GM19372 (cell line): ENCODE data around the gene RASSF1.

Experiments used
- ATAC-seq: cut with Tn5 transposase; IDR thresholded peaks from one replicate; pipeline ENCODE4 v1.9.1; 2021; ENCODE audit warnings: mild to moderate bottlenecking, low read depth, moderate library complexity; ENCODE audit not compliant: unreplicated experiment

RASSF1 gene

DNA sequence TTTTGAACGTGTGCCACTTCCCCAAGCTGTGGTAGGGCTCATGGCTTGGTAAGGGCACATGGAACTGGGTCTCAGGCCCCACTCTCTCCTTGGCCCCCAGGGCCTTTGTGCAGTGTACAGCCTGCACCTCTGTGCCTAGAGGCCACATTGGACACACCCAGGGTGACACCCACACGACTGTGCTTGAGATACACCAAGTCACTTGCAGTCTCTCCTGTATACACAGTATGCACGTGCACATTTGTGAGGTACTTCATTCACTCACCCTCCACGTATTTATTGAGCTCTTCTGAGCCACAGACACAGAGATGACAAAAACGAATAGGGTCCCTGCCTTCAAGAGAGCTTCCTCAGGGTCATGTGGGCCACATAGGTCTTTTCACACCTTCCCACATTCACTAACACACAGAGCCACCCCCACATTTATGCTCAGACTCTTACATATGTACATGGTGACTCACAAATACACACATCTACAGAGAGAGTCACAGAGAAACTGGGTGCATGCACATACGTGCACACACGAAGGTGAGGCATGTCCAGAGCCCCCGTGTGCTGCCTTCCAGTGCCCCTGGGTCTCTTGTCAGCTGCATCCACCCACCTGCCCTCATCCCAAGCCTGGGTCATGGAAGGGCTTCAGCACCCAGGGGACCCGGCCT lies 28.5 kb upstream of the RASSF1 start:
- ATAC-seq: no peak

DNA sequence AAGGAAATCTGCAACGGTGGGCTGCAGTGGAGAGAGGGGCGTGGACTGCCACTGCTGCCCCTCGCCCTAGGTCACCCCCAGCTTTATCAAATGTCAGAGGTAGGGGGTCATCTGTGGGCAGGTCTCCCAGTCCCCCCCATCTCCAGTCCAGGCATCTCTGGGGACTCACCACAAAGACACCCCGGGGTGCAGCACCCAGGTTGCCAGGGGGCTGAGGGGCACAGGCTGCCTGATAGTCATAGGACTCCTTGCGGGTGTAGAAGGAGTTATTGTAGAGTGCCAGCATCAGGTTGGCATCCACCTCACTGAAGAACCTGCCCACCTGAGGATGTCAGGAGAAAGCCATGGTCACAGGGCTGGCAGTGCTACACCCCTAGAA lies 25.2 kb upstream of the RASSF1 start:
- ATAC-seq: no peak

DNA sequence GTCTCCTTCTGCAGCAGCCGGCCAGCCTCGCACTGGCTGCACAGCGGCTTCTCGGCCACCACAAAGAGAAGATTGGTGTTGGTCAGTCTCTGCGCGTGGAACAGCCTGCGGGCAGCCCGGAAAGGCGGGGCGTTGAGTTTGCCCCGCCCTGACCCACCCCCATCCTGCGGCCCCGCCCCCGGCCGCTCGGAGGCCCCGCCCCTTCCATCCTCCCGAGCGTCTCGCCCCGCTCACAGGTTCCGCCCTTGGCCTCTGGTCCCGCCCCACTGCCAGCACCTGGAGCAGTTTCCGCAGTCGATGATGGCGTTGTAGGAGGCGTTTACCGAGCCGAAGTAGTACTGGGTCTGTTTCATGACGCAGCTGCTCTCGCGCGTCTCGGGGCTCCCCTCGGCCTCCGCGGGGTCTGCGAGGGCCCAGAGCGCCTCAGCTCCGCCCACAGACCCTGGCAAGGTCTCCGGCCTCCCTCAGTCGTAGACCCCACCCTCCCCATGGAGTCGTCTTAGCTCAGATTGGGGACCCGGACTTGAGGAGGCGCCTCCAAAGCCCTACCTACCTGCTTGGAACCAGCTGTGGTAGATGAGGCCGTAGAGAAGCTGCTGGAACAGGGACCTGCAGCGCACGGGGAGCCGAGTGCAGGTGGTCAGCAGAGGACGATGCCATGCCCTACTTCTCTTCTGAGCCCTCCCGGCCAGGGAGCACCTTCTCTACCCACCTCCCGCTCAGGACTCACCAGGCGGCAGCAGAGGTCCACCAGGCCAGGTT lies 24.6 kb upstream of the RASSF1 start:
- ATAC-seq: peak; percentile 88

DNA sequence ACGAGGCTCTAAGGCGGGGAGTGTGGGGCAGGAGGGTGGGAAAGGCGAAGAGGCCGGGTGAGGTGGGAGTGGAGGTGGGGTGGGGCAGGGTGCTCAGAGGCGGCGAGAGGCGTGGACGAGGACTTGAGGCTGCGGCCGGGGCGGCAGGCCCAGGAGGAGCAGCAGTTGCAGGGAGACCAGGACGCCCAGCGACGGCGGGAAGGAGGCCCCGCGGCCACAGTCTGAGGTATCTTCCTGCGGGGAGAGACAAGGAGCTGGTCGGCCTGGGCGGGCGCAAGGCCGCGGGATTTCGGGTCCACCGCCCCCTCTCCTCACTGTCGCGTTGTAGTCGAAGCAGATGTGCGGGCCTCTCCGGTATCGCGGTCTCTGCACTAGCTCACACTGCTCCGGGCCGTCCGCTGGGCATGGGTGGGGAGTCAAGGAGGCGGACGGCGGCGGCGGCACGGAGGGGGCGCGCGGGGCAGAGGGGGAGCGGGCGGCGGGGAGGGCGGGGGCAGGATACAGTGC lies 24.0 kb upstream of the RASSF1 start:
- ATAC-seq: no peak

DNA sequence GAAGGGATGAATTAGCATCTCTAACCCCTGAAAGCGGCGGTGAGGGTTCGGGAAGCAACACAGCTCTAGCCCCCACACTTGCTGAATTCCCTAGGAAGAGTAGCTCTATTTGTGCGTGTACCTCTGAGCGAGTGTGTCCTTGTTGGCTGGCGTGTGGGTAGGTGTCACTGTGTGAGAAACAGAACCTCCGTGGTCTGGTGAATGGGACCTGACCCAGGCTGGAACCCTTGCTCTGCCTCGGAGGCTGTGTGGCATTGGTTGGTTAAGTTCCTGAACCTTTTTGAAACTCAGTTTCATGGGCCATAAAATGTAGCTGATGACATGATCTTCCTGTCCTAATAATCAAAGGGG lies 19.1 kb upstream of the RASSF1 start:
- ATAC-seq: peak; percentile 17

DNA sequence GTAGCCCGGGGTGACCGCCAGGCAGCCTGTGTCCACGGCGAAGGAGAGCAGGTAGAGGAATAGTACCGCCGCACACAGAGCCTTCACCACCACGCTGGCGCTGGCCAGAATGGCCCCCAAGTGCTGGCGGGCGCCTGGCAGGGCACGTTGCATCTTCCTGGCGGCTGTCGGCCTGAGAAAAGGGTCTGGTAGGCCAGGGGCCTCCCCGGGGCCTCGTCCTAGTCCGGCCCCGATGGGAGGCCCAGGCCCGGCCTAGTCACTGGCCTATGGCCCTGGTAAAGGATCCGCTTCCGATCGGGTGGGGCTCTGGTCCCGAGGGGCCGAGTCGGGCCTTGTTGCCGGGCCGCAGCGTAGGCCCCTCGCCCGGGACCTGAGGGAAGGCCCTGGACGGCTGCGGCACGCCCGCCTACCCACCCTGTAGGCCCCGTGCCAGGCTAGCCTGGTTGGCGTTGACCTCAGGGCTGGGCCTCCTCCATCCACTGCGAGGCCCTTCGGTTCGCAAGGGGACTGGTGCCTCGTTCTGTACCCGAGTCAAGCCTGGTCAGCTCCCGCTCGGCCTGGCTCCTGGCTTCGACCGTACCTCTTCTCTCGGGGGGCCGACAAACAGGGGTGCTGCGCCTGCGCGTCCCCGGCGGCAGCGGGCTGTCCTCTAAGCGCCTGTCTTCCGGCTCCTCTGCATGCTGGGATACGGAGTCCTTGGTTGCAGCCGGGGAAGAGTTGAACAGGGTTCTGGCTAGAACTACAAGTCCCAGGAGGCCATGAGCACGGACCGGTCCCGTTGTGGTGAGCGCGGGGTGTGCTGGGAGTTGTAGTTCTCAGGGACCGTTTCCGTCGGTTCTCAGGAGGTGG lies 18.5 kb upstream of the RASSF1 start, which contains the start of gene TMEM115:
Gene TMEM115, minus strand, starts transcription at position 611 of the 849 bp plus-strand sequence. Its CDS starts 458 bp downstream, at position 153.
- ATAC-seq: peak; percentile 99

DNA sequence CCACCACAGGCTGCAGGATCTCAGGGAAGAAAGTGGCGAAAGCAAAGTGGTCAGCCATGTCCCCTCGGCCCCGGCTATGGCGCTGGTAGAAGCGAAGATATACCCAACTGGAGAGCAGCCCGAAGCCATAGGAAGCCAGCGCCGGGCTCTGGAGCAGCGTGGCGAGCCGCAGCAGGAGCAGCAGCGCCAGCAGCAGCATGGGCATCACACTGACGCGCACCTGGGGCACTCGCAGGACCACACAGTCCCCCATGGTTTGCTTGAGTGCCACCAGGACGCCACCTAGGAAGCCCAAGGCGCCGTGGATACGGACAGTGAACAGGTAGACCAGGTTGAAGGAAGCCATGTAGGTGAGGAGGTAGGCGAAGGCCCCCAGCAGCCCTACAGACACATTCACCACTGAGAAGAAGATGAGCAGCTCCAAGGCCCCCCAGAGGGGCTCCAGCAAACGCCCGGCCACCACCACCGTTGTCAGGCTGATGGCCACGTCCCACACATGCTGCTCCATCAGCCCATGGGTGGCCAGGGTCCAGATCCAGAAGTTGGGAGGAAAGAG lies 17.8 kb upstream of the RASSF1 start:
- no peak for ATAC-seq

DNA sequence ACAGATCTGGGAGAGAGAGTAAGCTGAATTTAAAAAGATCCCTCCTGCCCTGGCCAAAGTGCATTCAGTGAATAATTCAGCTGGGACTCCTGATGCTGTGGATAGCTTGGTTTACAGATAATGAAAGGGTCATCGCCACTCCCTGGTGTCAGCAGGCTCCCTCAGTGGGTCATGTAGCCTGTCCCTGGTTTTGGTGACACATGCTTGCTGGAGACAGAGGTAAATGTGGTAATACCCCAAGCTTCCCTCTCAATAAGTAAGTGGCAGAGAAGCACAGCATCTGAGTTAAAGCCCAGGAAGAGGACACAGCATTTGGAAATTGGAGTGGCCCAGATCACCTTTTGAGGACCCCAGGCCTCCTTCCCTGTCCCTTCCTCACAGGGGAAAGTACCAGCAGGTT lies 16.8 kb upstream of the RASSF1 start:
- no peak for ATAC-seq

DNA sequence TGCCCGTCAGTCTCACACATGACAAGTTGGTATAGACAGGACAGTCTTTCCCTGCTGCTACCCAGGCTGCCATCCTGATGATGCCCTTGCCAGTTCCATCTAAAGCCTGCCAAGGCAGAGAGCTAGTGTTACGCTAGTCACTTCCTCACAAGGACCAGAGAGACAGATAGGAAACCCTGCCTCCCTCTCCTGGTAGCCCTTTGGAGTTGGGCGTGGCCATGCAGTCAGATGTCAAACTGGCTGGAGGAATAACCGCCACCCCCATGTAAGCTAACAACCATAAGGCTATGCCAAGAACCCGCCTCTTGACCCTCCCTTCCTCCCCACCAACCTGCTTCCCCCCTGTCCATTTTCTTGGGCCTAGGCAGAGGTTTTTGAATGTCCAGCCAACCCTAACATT lies 15.9 kb upstream of the RASSF1 start:
- no peak for ATAC-seq

DNA sequence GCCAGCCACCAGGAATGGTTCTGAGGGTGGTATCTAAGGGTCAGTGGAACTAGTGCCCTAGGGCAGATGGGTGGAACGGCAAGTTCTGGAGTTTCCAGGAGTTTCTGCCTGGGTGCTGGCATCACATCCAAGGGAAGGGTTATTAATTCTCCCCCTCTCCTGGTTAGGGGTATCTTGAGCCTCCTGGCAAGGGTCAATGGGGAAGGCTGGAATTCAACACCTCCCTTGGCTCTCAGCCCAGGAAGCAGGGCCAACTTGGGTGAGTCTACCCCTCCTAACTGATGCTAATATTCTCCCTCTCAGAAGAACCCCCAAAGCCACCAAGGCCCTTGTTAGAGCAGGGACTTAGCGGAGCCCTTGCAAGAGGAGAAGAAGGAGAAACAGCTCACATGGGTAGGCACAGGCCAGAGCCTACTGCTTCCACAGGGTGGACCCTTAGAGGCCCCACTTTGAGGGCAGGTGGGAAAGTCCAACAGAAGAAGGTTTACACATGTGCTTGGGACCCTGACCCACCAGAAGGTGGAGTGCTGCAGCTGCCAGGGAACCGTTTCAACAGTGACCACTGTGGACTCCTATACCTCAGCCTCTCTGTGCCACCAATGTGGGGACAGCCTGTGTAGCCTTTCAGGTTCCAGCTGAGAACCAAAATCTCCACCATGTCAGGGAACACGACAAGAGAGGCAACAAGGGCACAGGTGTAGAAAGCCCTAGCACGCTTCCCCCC lies 15.4 kb upstream of the RASSF1 start:
- ATAC-seq: no peak

DNA sequence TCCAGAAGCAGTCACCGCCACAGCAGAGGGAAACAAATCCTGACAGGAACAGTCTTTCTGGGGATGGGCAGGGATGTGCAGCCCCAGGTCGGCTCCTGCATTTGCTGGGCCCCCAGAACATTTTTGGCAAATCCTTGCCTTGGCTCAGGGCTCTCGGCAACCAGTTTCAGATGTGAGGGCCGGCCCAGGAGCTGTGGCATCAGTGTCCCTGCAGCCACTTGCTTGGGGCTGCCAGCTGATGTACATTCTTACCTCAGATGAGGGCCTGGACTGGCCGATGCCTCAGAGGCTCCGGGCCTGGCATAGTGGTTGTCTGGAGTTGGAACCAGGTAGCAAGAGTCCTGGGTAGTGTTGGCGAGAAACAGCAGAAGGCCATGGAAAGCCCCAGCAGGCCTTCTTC lies 14.2 kb upstream of the RASSF1 start:
- no peak for ATAC-seq

DNA sequence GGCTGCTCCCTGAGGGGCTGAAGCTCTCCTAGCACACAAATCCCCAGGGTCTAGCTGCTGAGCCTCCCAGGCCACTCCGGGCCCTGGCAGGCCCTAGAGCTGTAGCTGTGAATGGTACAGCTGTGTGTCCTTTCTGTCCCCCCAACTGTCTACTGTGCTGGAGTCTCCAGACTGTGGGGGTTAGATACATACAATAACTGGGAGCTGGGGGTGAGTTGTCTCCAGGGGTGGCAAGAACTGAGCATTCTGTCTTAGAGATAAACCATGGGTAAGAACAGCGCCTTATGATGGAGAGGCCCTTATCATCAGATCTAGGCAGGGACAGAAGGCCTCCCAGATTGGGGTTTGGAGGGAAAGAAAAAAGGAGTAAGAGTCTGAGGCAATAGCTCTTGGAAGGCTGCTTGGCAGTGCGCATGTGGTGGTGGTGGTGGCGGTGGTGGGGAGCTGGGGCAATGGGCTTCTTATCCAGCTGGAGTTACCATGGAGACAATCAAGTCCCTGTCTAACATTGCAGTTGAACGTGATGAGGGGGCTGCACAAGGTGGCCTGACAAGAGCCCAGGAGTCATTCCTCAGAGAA lies 13.6 kb upstream of the RASSF1 start:
- no peak for ATAC-seq

DNA sequence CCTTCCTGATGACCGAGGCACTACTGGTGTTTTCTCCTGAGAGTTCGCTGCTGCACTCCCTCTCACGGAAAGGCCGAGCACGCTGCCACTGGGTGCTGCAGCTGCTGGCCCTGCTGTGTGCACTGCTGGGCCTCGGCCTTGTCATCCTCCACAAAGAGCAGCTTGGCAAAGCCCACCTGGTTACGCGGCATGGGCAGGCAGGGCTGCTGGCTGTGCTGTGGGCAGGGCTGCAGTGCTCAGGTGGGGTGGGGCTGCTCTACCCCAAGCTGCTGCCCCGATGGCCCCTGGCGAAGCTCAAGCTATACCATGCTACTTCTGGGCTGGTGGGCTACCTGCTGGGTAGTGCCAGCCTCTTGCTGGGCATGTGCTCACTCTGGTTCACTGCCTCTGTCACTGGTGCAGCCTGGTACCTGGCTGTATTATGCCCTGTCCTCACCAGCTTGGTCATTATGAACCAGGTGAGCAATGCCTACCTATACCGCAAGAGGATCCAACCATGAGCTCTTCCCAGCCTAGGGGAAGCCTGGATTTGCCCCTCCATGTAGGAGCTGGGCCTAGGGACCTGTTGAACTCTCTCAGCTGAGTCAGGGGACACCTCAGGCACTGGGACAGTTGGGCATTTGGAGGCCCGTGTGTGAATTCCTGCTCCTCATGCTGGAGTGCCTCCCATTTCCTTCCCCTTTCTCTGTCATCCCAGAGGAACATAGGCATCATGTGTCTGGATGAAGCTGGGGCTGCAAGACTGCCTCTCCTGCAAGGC lies 12.8 kb upstream of the RASSF1 start:
- no peak for ATAC-seq

DNA sequence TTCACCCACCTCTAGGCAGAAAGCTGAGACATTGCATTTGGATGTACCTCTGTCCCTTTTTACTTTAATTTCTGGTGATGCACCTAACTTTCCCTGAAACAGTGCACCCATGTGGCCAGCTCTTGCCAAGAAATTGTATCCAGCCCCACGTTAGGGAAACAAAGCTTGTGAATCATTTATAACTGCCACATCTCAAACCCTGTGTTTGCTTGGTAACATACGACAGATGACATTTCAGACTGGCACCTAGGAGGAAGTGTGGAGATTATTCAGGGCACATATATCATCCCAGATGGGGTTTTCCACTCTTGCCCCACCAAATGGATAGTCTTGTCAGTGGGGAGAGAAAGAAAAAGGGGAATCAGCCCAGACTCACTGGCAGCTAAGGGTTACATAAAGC lies 12.1 kb upstream of the RASSF1 start:
- no peak for ATAC-seq

DNA sequence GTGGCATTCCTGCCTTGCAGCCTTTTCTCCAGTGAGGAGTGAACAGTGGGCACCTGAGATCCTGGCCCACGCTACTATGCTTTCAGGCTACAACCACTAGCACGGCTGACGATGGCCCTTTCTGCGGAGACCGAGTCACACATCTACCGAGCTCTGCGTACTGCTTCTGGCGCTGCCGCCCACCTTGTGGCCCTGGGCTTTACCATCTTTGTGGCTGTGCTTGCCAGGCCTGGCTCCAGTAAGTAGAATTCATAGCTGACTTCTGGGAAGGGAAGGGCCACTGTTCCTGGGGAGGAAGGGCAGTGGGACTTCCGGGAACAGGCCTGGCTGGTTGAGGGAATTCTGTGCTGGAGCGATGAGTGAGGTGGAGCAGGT lies 10.7 kb upstream of the RASSF1 start:
- no peak for ATAC-seq

DNA sequence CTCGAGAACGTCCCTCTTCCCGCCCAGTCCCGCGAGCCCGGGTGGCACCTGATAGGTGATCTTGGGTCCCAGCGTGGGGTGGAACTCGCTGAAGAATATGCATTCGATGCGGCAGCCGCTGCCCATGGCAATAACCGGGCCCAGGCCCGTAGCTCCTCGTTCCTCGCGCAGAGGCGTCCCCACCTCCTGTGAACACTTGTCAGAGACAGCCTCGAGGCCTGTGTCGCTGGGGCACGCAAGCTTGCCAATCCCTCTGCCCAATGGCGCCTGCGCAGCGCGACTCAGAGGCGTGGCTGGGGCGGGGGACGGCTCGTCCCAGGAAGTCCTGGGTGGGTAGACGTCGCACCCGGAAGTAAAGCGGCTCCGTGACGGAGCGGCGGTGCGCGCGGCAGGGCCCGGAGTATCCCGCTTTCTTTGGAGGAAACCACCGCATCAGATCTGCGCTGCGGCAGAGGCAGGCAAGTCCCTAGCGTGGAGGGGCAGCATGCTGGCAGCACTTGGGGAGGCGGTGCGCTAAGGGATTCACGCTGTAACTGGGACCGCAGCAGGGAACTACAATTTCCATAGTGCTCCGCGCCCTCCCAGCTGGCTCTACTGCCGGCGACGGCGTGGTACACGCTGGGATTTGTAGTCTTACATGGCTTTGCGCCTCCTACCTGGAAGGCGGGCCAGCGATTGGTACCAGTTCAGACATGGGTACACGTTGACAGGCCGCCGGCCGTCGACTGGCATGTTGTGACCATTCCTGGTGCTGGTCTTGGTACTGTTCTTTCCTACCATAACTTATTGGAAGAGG lies 10.1 kb upstream of the RASSF1 start, which contains the start of the genes CYB561D2 and NPRL2:
Gene CYB561D2, plus strand, starts transcription at position 336 of the 796 bp plus-strand sequence. CDS start 572 bp downstream, outside the sequence.
Gene NPRL2, minus strand, starts transcription at position 249 of the 796 bp plus-strand sequence. Its CDS starts 123 bp downstream, at position 126.
- peak; percentile 84 for ATAC-seq

DNA sequence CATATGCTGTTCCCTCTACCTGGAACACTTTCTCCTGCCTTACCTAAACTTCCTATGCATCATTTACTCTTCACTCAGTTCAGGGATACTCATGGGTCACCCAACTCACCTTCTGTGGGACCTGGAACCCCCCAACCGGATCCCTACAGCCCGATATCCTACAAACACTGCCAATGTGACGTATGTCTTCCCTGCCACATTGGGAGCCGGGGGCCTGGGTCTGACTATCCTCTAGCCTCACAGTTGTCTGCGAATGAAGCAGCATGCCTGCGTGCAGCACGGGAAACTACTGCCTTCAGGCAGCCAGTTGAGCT lies 9.5 kb upstream of the RASSF1 start:
- ATAC-seq: no peak

DNA sequence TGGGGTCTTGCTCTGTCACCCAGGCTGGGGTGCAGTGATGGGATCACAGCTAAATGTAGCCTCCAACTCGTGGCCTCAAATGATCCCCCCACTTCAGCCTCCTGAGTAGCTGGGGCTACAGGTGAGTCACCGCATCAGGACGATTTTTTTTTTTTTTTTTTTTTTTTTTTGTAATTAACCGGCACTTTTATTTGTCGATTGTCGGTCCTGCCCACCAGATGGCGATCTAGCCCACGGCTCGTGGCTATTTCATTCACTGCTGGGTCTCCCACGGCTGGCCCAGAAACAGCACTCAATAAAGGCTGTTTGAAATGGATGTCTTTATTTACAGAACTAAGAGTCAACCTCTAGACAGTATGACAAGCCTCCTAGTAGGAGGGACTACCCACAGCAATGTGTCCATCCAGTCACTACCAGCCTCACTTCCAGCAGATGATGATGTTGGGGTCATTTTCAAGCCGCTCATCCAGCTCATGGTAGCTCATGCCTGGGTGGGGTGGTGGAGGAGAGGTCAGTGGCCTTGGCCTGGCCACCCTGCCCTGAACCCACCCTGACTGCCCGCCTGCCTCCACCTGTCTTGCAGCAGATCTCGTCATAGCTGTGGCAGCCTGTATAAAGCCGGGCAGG lies 6.7 kb upstream of the RASSF1 start:
- no peak for ATAC-seq
